Sigmoid colon (tissue), 4 donors: ENCODE measurements around the gene CPXM1.

Experiments
- CTCF ChIP-seq, 4 experiments: fragments of 450-650 bp in 3 of 4; fragments of 200-600 bp in 1 of 4; IDR thresholded peaks; one replicate each; pipeline ENCODE4 v1.5.1; 2016 to 2019; ENCODE audit warnings: antibody characterized with exemption in 4 of 4, mild to moderate bottlenecking in 3 of 4, moderate library complexity in 2 of 4
- POLR2AphosphoS5 ChIP-seq, 4 donors: sonication (generic); formaldehyde crosslinking; IDR thresholded peaks; one replicate each; pipeline ENCODE4 v1.6.1; 2017; ENCODE audit warnings: antibody characterized with exemption in 4 of 4

- TF ChIP-seq CTCF (IDR thresholded peaks at IDR 0.05) (no peak), POLR2AphosphoS5 (IDR thresholded peaks at IDR 0.05) (peak; percentile 52 to 89 (median 78))
Observed at GRCh38 chr20:2840138-2840966, 39.9 kb upstream of the CPXM1 start, which contains the start of the genes PCED1A and VPS16.
